HG03045 (cell line): ENCODE data around the gene DMRTB1.

ENCODE experiments used
- ATAC-seq: cut with Tn5 transposase; IDR thresholded peaks from one replicate; pipeline ENCODE4 v1.9.1; 2021; ENCODE audit warnings: mild to moderate bottlenecking, moderate library complexity; ENCODE audit not compliant: unreplicated experiment

DMRTB1 gene

GRCh38 chr1:53507116-53507820, 48.1 kb downstream of the DMRTB1 start:
- no peak for ATAC-seq

GRCh38 chr1:53508056-53508990, 49.1 kb downstream of the DMRTB1 start:
- ATAC-seq = no peak

- no peak for ATAC-seq
Observed at GRCh38 chr1:53508991-53509666, 49.9 kb downstream of the DMRTB1 start.

- ATAC-seq = no peak
Observed at GRCh38 chr1:53509775-53510174, 50.6 kb downstream of the DMRTB1 start.

GRCh38 chr1:53510215-53510614, 51.0 kb downstream of the DMRTB1 start:
- ATAC-seq = no peak

- no peak for ATAC-seq
Observed at GRCh38 chr1:53511323-53511932, 52.2 kb downstream of the DMRTB1 start.

GRCh38 chr1:53511933-53512806, 53.0 kb downstream of the DMRTB1 start:
- no peak for ATAC-seq

- ATAC-seq = no peak
Observed at GRCh38 chr1:53512807-53513755, 53.9 kb downstream of the DMRTB1 start.

GRCh38 chr1:53513846-53514245, 54.6 kb downstream of the DMRTB1 start:
- no peak for ATAC-seq

- ATAC-seq = no peak
Observed at GRCh38 chr1:53514436-53514835, 55.2 kb downstream of the DMRTB1 start.

- no peak for ATAC-seq
Observed at GRCh38 chr1:53516181-53516580, 57.0 kb downstream of the DMRTB1 start.
